OCI-LY1 (cell line): ENCODE data around the gene BAG2.

Experiments
- H2AFZ ChIP-seq: fragments of 200-600 bp; sonication (generic), shearing (Covaris generic); 2 replicates; pipeline ENCODE4 v1.6.0; 2014; ENCODE audit warnings: antibody characterized with exemption, mild to moderate bottlenecking, low read length
- H3F3A ChIP-seq: fragments of 200-600 bp; sonication (generic), shearing (Covaris generic); 2 replicates; pipeline ENCODE4 v1.6.0; 2014; ENCODE audit warnings: mild to moderate bottlenecking, antibody characterized with exemption, low read length, moderate library complexity; ENCODE audit not compliant: insufficient read depth
- H3K27ac ChIP-seq: fragments of 200-600 bp; sonication (generic); 2 replicates; pipeline ENCODE4 v1.5.1; 2014; ENCODE audit warnings: low read length, mixed run types, mild to moderate bottlenecking, low read depth; ENCODE audit not compliant: poor library complexity, severe bottlenecking
- H3K27me3 ChIP-seq: fragments of 200-600 bp; sonication (generic); 2 replicates; pipeline ENCODE4 v1.6.0; 2014; ENCODE audit warnings: antibody characterized with exemption, mild to moderate bottlenecking, low read length, moderate library complexity; ENCODE audit not compliant: insufficient read depth
- H3K36me3 ChIP-seq: fragments of 200-600 bp; sonication (generic); 2 replicates; pipeline ENCODE4 v1.6.1; 2014; ENCODE audit warnings: mild to moderate bottlenecking, antibody characterized with exemption, low read length, moderate library complexity, mixed read lengths; ENCODE audit not compliant: insufficient read depth
- H3K4me1 ChIP-seq: fragments of 200-600 bp; sonication (generic); 2 replicates; pipeline ENCODE4 v1.5.1; 2014; ENCODE audit warnings: mild to moderate bottlenecking, low read length, moderate library complexity; ENCODE audit not compliant: insufficient read depth, severe bottlenecking
- H3K4me2 ChIP-seq: fragments of 200-600 bp; sonication (generic), shearing (Covaris generic); 2 replicates; pipeline ENCODE4 v1.6.1; 2014; ENCODE audit warnings: low read length
- H3K4me3 ChIP-seq: fragments of 200-600 bp; sonication (generic); 2 replicates; pipeline ENCODE4 v1.5.1; 2014; ENCODE audit warnings: low read length, low read depth, mild to moderate bottlenecking, mixed read lengths; ENCODE audit not compliant: poor library complexity, severe bottlenecking
- H3K79me2 ChIP-seq: fragments of 200-600 bp; shearing (Covaris generic); 2 replicates; pipeline ENCODE4 v1.6.1; 2016; ENCODE audit warnings: mixed run types, low read length, mixed read lengths; ENCODE audit not compliant: insufficient read depth
- H3K9ac ChIP-seq: fragments of 200-600 bp; sonication (generic), shearing (Covaris generic); 2 replicates; pipeline ENCODE4 v1.6.1; 2014; ENCODE audit warnings: mild to moderate bottlenecking, low read length, mixed read lengths
- H3K9me2 ChIP-seq: fragments of 200-600 bp; sonication (generic), shearing (Covaris generic); 2 replicates; pipeline ENCODE4 v1.6.1; 2014; ENCODE audit warnings: low read depth, mild to moderate bottlenecking, low read length, mixed read lengths
- H3K9me3 ChIP-seq: fragments of 200-600 bp; shearing (Covaris generic); 2 replicates; pipeline ENCODE4 v1.6.1; 2014; ENCODE audit warnings: low read length, mixed read lengths
- H4K20me1 ChIP-seq: fragments of 200-600 bp; sonication (generic), shearing (Covaris generic); 2 replicates; pipeline ENCODE4 v1.6.0; 2016; ENCODE audit warnings: mild to moderate bottlenecking, low read length; ENCODE audit not compliant: insufficient read depth
- EZH2 ChIP-seq: fragments of 200-600 bp; sonication (generic), shearing (Covaris generic); IDR thresholded peaks from 2 replicates; pipeline ENCODE4 v1.8.0; 2017; ENCODE audit warnings: borderline replicate concordance, mixed run types, mild to moderate bottlenecking, antibody characterized with exemption, low read length, moderate library complexity, mixed read lengths
- TF ChIP-seq, protein P1 (sequence below): fragments of 200-600 bp; sonication (generic), shearing (Covaris generic); IDR thresholded peaks from 2 replicates; pipeline ENCODE4 v1.5.1; 2017; ENCODE audit warnings: mild to moderate bottlenecking, antibody characterized with exemption, low read length, moderate library complexity, mixed read lengths

BAG2 gene

DNA sequence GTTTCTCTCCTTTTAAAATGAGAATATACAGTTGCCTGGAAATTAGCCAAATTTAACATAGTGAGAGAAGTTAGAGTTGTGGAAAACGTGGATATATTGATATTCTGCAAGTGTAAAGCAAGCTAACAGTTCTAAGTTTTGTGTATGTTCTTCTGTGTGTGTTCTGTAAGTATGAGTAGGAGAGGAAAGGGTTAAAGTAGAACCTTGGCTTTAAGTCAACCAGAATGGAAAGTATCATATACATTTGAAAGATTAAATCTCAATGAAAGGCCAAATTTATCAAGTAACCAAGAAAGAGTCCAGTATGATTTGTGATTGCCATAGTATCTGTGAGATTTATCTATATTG, 30.0 kb upstream of the BAG2 start:
- Histone ChIP-seq H3K4me1 (no peaks in the 10 kb centered on the region), H3K27ac (no peak overlapping the region), H4K20me1 (no peaks in the 10 kb centered on the region), H3K9me2 (no peaks in the 10 kb centered on the region), H3K27me3 (no peaks in the 10 kb centered on the region), H2AFZ (no peak overlapping the region), H3K79me2 (no peaks in the 10 kb centered on the region), H3K9ac (no peak overlapping the region), H3F3A (no peaks in the 10 kb centered on the region), H3K9me3 (no peaks in the 10 kb centered on the region), H3K4me2 (no peak overlapping the region), H3K36me3 (peaks cover 60% of the 10 kb centered on the region), H3K4me3 (no peak overlapping the region)
- TF ChIP-seq EZH2: no peak
- TF ChIP-seq, protein P1, sequence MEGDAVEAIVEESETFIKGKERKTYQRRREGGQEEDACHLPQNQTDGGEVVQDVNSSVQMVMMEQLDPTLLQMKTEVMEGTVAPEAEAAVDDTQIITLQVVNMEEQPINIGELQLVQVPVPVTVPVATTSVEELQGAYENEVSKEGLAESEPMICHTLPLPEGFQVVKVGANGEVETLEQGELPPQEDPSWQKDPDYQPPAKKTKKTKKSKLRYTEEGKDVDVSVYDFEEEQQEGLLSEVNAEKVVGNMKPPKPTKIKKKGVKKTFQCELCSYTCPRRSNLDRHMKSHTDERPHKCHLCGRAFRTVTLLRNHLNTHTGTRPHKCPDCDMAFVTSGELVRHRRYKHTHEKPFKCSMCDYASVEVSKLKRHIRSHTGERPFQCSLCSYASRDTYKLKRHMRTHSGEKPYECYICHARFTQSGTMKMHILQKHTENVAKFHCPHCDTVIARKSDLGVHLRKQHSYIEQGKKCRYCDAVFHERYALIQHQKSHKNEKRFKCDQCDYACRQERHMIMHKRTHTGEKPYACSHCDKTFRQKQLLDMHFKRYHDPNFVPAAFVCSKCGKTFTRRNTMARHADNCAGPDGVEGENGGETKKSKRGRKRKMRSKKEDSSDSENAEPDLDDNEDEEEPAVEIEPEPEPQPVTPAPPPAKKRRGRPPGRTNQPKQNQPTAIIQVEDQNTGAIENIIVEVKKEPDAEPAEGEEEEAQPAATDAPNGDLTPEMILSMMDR: no peak

GRCh38 chr6:57143690-57144089, 28.4 kb upstream of the BAG2 start:
- Histone ChIP-seq H3K4me2 (no peak overlapping the region), H3K27me3 (no peaks in the 10 kb centered on the region), H3K9ac (no peak overlapping the region), H2AFZ (no peak overlapping the region), H4K20me1 (no peaks in the 10 kb centered on the region), H3K4me1 (no peaks in the 10 kb centered on the region), H3F3A (no peaks in the 10 kb centered on the region), H3K9me2 (no peaks in the 10 kb centered on the region), H3K79me2 (no peaks in the 10 kb centered on the region), H3K36me3 (peaks cover 65% of the 10 kb centered on the region), H3K27ac (no peak overlapping the region), H3K4me3 (no peak overlapping the region), H3K9me3 (no peaks in the 10 kb centered on the region)
- no peak for TF ChIP-seq EZH2
- TF ChIP-seq, protein P1: no peak

- Histone ChIP-seq H3K27ac (no peak overlapping the region), H3K4me1 (no peaks in the 10 kb centered on the region), H4K20me1 (no peaks in the 10 kb centered on the region), H3F3A (no peaks in the 10 kb centered on the region), H3K9me3 (no peaks in the 10 kb centered on the region), H3K4me2 (no peak overlapping the region), H3K27me3 (no peaks in the 10 kb centered on the region), H3K79me2 (no peaks in the 10 kb centered on the region), H3K4me3 (no peak overlapping the region), H3K9ac (no peak overlapping the region), H2AFZ (no peak overlapping the region), H3K36me3 (peaks cover 57% of the 10 kb centered on the region), H3K9me2 (no peaks in the 10 kb centered on the region)
- no peak for TF ChIP-seq EZH2
- TF ChIP-seq, protein P1: no peak
Observed at GRCh38 chr6:57147401-57147800, 24.7 kb upstream of the BAG2 start.
